ENCODE data around the gene MTRFR.
"Not testable (repeated sequence)": the region's sequence is repeated elsewhere in the genome, so short reads cannot be mapped to it uniquely, and the experiment has no call there.

The MTRFR gene

DNA sequence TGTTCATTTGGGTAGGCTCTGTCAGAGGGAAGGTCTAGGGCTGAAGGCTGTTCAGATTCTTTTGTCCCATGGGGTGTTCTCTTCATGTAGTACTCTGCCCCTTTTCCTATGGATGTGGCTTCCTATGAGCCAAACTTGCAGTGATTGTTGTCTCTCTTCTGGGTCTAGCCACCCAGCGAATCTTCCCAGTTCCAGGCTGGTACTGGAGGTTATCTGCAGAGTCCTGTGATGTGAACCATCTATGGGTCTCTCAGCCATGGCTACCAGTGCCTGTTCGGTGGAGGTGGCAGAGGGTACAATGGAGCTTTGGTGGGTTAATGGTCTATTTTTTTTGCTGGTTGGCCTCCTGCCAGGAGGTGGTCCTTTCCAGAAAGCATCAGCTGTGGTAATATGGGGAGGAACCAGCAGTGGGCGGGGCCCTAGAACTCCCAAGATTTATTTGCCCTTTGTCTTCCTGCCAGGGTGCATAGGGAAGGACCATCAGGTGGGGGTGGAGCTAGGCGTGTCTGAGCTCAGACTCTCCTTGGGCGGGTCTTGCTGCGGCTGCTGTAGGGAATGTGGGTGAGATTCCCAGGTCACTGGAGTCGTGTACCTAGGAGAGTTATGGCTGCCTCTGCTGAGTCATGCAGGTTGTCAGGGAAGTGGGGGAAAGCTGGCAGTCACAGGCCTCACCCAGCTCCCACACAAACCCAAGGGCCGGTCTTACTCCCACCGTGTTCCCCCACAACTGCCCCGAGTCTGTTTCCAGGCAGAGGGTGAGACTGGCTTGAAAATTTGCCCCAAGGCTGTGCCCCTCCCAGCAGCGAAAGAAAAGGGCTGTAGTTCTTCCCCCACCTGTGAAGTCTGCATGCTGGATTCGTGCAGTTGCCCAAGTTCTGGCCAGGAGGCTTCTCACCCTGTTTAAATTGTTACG lies 17.5 kb downstream of the MTRFR start:
- DNase-seq, result no peak

GRCh38 chr12:123251403-123252076 lies 18.3 kb downstream of the MTRFR start:
- no peak for DNase-seq

DNA sequence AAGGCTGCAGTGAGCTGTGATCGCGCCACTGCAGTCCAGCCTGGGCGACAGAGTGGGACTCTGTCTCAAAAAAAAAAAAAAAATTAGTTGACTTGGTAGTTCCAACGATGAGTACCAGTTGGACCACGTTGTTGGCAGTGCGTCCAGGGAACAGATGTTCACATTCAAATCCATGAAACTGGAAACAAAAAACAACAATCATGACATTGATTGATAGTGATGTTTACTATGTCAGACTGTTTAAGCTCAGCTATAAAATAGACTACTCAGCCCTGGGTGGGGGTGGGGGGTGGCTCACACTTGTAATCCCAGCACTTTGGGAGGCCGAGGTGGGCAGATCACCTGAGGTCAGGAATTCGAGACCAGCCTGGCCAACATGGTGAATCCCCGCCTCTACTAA lies 19.1 kb downstream of the MTRFR start:
- DNase-seq, result not testable (repeated sequence)

DNA sequence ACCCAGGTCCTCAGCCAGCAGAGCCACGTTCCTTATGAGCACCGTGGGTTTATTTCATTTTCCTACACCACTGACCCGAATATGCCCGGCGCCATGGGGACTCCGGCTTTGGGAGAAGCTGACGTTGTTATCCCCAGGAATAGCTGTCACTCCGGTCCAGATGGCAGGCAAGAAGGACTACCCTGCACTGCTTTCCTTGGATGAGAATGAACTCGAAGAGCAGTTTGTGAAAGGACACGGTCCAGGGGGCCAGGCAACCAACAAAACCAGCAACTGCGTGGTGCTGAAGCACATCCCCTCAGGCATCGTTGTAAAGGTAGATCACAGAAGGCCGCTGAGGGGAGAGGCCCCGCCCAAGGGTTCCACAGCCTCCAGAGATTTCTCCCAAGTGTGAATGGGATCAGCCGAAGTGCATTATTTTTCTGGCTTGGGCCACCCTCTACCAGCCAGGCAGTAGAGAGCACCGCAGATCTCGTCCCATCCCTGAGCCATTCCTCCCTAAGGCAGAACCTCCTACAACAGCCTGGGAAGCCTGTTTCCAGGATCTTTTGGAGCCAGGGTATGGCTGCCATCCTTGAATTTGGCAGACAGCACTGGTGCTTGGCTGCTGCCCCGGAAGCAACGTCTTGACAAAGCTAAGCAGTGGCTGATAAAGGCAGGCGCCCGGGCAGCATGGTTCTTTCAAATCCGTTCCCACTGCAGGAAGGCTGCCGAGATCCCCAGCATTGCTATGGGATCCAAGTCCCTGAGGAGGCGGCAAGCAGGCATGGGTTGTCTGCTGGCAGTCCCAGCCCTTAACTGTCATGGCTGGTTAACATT lies 20.6 kb downstream of the MTRFR start:
- DNase-seq, result no peak

DNA sequence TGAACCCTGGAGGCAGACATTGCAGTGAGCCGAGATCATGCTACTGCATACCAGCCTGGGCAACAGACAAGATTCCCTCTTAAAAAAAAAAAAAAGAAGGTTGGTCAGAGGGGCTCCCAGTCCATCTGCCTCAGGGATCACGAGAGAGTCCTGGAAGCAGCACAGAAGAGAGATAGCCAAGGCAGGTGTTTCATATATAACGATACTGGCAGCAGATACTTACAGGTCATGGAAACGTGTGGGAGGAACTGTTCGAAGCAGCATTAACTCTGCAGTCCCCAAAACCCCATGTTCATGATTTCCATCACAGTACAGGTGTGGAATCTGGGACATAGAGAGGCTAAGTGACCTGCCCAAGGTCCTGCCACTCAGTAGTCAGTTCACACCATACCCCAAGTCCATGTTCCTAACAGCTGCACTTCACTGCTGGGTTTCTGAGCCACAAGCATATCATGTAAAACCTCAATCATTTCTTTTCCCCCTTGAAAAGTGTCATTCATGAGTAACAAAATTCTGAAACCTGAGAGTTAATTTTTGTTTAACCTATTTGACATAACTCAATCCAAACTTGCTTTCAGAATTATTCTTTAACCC lies 21.7 kb downstream of the MTRFR start:
- no peak for DNase-seq

- no peak for DNase-seq
Observed at GRCh38 chr12:123258593-123258992, 25.4 kb downstream of the MTRFR start.

- no peak for DNase-seq
Observed at GRCh38 chr12:123260081-123260480, 26.8 kb downstream of the MTRFR start.

GRCh38 chr12:123261196-123261595 lies 28.0 kb downstream of the MTRFR start:
- no peak for DNase-seq

DNA sequence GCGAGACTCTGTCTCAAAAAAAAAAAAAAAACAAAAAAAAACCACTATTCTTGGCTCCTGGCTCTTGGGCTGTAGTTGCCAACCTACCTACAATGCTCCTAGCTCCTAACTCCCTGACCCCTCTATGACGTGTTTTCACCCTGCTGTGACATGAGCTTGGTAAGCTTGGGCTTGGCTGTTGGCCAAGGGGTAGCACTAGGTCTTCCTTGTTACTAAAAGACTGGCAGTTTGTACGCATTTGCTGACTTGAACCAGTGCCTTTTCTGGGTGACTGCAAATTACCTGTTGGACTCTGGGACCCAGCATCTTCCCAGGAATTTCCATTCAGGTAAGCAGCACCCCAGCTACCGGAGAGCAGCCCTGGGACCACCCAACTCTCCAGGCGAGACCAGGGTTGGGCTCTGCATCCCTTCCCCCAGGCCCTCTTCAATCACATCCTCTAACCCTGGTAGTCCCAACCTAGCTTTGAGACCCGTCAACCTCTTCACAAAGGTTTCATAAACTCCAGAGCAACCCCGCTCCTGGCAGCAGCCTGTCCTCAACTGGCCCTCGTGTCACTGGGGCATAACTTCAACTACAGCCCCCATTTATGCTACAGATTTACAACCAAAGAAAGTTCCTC lies 30.1 kb downstream of the MTRFR start:
- no peak for DNase-seq

GRCh38 chr12:123264642-123265041 lies 31.4 kb downstream of the MTRFR start:
- DNase-seq, result no peak

- DNase-seq, result no peak
Observed at GRCh38 chr12:123265851-123266678, 32.8 kb downstream of the MTRFR start.

DNA sequence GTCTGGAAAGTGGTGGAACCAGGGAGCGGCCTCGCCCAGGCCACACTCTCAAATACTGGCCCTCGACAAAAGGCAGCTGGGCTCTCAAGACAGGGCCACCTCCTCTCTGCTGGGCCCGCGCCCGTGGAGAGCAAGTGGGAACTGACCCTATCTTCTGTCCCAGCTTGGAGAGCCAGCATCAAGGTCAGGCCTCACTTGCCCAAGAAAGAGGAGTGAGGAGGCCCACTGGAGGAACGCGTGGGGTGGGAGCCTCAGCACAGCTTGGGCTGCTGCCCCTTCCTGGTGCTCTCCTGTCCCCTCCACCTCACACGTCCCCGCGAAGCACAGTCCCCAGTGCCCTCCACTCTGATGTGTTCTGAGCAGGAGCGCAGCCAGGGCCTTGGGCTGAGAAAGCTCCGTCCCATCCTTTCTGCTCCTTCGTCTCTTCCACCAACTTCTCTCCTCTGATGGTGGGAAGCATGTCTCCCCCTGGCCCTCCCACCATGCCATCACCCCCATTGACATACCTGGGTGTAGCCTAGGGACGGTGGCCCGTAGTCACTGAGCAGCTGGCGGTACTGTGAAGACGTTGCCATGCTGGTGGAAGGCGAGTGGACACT lies 33.5 kb downstream of the MTRFR start:
- no peak for DNase-seq

GRCh38 chr12:123267335-123267920 lies 34.2 kb downstream of the MTRFR start:
- DNase-seq, result no peak

DNA sequence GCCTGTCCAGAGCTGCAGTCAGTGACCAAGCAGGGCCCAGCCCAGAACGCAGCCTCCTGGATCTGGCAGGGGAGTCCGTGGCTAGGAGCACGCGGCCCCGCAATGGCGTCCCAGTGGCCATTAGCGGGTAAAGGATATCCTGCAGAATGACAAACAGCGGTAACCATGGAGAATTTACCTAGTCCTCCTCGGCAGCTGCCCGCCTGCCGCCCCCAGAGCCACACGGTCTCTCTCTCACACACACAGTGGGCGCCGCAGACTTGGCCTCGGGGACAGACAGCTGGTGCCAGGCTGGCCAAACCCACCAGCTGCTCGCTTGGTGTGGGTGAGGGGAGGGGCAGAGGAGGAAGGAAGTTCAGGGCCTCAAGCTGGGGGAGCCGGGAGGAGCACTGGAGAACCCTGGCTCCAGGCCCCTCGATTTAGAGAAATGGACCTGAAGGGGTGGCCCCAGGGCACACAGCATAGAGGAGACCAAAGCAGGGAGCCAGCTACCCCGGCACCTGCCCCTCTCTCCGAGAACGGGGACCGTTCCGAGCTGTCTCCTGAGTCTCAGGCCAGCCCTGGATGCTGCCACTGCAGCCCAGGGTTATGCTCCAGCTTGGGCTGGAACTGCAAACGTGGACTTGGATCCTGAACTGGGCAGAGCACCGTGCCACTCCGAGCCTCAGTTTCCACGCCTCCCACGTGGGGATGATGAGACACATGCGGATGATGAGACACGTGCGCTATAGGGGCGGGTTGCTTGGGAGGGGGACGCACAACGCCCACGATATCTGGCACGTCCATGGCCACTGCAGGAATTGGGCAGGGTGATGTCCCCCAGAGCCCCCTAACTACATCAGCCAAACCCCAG lies 35.0 kb downstream of the MTRFR start:
- no peak for DNase-seq

DNA sequence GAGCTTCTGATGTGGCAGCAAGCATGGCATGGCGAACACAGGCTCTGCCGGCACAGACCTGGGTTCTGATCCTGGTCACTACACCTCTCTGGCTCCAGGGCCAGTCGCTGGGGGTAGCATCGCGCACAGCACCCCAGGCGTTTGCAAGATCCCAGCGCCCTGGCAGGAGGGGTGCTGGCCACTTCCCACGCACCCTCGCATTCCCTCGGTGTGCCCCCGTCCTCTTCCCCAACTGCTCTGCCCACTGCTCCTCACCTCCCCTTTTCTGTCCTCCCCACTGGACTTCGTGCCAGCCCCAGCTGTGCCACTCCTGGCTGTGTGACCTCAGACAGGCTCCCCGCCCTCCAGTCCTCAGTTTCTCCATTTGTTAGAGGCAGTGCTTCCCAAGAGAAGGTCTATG lies 35.6 kb downstream of the MTRFR start:
- no peak for DNase-seq

- DNase-seq, result peak; percentile 23
Observed at GRCh38 chr12:123269395-123269892, 36.2 kb downstream of the MTRFR start.

GRCh38 chr12:123269896-123270213 lies 36.6 kb downstream of the MTRFR start:
- DNase-seq, result no peak

DNA sequence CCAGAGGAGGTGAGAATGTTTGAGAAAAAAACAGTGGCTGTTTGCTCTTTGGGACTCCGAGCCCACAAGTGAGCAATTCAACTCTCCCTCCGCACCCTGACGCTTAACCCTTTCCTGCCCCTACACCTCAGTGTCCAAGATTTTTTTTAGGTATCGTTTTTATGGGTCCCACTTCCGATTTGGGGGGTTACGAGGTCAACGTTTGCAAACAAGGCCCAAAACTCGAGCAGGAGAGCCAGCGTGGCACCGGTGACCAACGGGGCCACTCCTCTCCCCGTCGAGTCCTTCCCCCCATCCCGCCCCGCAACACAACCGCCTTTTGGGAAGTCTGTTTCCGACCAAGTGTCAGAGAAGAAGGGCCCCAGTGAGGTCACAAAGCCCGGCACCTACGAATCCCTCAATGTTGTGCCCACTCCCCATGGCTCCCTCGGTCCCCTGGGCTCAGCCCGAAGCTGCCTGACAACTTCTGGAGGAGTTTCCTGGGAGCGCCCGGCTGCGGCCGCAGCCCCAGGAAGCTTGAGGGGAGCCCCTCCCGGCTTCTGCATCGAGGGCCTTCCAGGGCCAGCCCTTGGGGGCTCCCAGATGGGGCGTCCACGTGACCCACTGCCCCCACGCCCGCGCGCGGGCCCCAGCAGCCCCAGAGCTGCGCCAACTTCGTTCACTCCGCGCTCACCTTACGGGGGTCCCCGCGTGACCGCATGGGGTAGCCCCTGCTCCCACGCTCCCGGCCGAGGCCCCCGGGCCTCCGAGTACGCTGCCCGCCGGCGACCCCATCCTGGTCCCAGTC lies 37.2 kb downstream of the MTRFR start:
- DNase-seq, result no peak

Measured in activated gamma-delta T cell treated with Interleukin-2 at 50 U/mL for 16 hours (primary cell).